Ascending aorta (tissue), 1 donor: ENCODE results near the gene GAGE12D. TPM values are rescaled to one million over a fixed set of nuclear protein-coding genes. Genes with fewer than 3 reads are reported as not detected.

ENCODE experiments used
- total RNA-seq: library from RNA; depleted of rRNA; stranded (reverse); fragments of >200 nt; gene quantifications from one replicate; pipeline ENCODE4 v1.1.0, GENCODE V29; 2016

Gene GAGE12D
- total RNA-seq, 1 donor from 2014 or later = not detected

Other genes starting within 250 kb of the GAGE12D start
- gene GAGE10, start 238.1 kb upstream of the GAGE12D start, total RNA-seq = not detected
- gene GAGE12J, start 219.7 kb upstream of the GAGE12D start, total RNA-seq = not detected
- not detected for gene GAGE13, start 210.2 kb upstream of the GAGE12D start, total RNA-seq
- not detected for gene GAGE12C, start 9.6 kb upstream of the GAGE12D start, total RNA-seq
- not detected for gene GAGE12E, start 9.6 kb downstream of the GAGE12D start, total RNA-seq
- not detected for gene GAGE12F, start 19.1 kb downstream of the GAGE12D start, total RNA-seq
- not detected for gene GAGE12G, start 28.7 kb downstream of the GAGE12D start, total RNA-seq
- gene GAGE12H, start 38.2 kb downstream of the GAGE12D start, total RNA-seq = not detected
- not detected for gene GAGE2A, start 47.8 kb downstream of the GAGE12D start, total RNA-seq
- gene GAGE1, start 57.3 kb downstream of the GAGE12D start, total RNA-seq = not detected
- gene PAGE1, start 154.3 kb downstream of the GAGE12D start, total RNA-seq = not detected